Activated gamma-delta T cell treated with anti-CD3 and anti-CD28 coated beads, Interleukin-2, amount 50 U/mL, for 16 hours (primary cell): ENCODE results near the gene RYR3.

Experiments
- DNase-seq: peaks from one replicate; pipeline ENCODE4 v3.0.0-alpha.2; 2020; ENCODE audit warnings: low read depth

The RYR3 gene

DNA sequence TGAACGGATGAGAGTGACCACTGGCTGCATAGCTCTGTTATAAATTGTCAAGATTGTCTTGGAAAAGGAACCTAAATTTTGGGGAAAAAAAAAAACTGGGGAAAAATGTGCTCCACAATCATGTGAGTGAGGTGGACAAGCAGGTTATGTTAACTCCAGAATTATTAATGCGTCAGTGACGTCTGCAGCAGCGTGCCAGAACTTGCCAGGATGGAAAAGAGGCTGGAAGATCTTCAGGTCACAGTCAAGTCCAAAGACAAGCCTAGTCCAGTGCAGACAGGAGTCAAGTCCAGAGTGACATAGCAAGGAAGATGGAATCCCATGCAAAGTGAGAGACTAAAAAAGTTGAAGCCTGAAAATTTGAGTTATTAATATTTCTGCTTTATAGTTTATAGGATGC is 140.6 kb downstream of the RYR3 start:
- DNase-seq, result no peak

DNA sequence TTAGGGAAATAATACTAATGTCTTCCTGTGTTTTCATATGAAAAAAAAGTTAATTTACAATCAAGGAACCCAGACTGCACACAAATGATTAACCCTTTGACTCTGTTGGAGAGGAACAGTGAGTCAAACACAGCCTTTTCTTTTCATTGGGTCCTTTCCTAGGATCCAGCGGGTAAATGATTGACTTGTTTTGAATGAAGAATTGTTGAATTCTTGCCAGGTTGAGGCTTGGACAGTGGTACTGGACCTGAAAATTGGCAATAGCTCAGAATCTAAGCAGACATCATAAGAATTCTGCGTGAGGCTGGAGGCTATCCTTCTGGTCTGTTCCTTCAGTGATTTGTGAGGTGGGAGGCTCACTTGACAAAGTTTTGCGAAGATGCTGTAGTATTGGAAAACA is 143.0 kb downstream of the RYR3 start:
- no peak for DNase-seq

DNA sequence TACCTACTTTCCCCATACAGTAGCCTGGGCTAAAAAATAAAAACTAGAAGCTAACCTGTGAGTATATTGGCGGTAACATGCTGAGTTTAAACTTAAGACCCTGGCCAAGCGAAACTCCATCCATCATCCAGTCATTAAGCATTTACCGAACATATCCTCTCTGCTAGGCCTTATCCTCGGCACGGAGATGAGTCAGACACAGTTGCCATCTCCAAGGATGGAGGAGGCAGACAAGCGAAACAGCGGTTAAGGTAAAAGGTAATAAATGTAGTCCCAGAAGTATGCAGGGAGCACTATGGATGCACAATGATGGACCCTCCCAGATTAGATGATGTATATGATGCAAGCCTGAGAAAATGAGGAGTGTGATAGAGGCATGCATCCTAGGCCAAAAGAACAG is 143.6 kb downstream of the RYR3 start:
- no peak for DNase-seq

DNA sequence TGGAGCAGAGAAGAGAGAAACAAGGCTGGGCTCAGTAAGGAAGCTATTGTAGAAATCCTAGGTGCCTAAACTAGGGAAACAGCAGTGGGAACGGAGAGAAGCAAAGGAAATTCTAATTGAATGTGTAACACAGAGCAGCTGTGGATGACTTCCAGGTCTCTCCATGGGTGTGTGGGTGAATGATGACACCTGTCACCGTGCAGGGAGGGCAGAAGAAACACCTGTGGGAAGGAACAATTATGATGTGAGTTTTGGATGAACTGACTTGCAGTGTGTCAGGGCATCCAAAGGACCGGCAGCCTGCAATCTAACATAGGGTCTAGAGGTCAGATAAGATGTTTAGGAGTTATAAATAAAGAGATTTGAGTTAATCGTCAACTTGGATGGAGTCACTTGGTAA is 144.2 kb downstream of the RYR3 start:
- DNase-seq, result no peak

DNA sequence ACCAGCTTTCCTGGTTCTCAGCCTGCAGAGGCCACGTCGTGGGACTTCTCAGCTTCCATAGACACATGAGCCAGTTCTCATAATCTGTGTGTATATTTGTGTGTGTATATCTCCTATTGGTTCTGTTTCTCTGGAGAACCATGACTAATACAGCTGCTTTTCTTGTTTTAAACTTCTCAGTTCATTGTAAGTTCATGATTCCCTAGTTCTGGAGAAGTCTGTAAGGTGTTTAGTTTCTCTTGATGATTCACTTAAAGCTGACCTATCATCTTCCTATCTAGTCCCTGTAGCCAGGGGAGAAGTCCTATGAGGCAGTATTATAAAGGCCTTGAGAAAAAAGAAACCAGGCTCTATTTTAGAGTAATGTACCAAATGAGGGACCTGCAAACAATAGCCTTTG is 147.7 kb downstream of the RYR3 start:
- no peak for DNase-seq

DNA sequence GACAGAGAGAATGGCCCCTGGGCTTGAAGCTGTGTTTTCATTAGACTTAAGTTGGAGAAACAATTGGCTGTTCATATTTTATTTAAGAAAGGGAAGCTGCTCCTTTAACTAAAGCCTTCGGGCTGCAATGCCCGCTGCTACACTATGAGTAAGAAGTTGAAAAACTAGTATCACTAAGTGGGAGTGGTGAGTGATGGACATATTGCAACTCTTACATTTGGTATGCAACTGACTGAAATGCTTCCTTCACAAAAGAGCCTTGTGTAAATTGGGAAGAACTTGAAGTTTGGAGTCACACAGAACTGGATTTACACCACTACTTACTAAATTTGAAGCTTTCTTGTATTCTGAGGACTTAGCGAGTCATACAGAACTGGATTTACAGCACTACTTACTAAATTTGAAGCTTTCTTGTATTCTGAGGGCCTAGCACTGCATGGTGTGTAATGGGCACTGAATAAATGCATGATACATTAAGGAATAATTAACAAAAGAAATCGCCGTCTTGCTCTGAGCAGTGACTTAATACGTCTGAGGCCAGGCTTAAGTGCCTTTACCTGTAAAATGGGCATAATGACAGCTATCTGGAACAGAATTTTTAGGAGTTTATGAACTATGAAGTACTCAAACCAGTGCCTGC is 149.5 kb downstream of the RYR3 start:
- no peak for DNase-seq

DNA sequence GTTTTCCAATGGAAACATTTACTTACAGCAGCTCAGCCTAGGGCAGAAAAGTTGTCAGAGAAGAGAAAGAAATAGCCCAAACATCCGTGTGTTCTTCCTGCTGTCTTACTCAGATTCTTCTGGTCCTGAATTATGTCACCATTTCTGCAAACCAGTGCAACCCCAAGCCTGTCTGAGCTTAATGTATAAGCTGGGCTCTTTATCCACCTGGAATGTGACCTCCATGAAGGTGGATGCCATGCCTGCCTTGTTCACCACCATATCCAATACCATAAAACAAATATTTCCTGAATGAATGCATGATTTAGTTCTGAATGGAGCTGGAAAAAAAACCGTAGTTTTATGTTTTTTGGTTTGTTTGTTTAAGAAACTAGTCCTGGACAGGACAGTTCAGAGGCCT is 150.9 kb downstream of the RYR3 start:
- no peak for DNase-seq

DNA sequence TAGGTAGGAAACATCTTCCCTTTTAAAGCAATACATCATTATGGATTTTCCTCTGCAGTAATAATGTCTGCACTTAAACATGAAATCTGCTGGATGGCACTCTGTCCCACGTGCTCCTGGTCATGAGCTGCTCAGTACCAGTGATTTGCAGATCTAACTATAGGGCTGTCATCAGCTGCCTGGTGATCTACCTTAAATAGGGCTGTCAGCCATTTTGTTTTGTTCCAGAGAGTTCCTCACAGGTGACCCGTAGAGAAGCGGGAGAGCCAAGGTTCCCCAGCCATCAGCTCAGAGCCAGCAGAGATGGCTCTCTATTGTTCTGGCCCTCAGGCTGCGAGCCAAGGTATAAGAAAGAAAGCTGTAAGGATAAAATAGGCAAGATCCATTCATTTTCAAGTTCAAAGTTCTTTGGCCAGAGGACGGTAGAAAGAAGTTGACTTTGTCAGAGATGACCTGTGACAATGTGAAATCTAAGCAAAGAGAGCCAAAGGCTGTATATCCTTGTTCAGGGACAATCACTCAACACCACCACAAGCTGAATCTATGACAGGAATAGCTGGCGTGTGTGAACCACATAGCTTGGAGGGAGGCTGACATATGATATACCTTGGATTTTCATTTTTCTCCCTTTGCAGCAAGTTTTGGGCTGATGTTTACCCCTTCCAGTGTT is 156.5 kb downstream of the RYR3 start:
- DNase-seq, result no peak

DNA sequence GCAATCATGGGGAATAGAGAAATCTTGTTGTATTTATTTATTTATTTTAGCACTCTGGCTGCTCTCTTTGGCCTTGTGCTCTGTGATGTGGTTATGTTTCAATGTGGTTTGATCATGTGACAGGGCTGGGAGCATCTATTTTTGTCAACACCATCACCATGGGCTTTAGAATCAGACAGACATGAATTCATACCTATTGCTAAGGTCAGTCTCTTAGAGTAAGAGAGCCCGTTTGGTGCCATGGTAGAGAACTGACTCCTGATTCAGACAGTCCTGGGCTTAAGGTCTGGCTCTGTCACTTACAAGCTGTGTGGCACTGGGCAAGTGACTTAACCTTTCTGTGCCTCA is 157.0 kb downstream of the RYR3 start:
- DNase-seq, result no peak

DNA sequence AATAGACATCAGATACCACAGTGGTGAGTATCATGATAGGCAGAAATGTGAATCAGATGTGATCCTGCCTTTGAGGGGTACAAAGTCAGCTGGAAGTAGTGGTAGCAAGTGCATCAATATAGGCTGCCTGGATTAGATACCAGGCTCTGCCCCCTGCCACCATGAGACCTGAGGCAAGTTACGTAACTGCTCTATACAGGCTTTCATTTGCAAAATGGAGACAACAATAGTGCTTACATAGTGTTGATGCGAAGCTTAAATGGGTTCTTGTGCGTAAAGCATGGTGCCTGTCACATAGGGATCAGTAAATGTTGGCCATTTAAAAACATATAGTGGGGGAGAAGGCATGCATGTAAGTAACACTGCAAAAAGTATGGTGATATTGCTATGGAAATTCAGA is 158.0 kb downstream of the RYR3 start:
- no peak for DNase-seq

DNA sequence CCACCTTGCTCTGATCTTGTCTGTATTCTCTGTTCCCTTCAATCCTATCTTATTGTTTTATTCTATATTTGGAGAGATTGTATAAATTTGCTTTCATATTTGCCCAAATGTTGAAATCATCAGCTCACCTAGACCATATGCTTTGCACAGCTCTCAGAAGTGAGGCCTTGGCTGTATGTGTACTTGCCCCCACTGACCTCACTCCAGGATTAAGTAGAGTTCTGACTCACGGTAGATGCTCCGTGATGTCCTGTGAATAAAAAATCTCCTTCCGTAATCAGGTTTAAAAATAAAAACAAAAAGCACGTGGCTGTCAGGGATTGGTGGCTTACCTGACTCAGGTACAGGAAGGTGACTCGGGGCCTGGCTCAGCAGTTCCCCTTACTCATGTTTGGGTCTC is 162.2 kb downstream of the RYR3 start:
- no peak for DNase-seq

DNA sequence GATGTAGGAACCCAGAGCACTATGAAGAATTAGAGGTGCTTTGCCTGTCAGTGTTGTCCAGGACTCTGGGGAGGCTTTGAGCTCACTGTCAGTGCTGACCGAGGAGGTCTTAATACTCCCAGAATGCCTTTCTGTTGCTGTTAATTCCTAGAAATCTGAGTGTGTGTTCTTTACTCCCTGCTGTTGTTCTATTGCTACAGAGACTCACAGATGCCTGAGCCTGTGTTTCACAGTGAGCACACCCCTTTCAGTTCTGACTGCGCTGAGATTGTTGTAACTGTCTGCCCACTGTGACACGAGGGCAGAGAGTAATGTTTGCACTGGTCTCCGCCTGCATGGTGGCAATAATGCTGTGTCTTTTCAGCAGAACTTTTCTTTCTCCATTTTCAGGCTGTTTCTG is 162.9 kb downstream of the RYR3 start:
- DNase-seq, result no peak

DNA sequence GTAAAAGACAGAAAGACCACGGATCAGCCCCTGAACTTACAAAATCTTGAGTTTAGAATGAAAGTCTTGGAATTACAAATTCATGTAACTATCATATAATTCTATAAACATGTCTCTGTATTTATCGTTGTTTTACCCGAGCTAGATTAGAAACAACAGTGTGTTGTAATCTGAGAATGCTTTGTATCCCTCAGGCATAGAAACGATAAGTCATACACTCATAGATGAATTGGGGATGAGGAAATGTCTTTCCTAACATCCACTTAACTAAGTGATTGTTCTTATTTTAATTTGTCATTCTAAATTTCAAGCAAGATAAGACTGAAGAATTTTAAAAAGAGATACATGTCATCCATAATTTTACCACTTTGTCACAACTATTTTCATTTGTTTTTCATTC is 165.3 kb downstream of the RYR3 start:
- DNase-seq, result no peak

DNA sequence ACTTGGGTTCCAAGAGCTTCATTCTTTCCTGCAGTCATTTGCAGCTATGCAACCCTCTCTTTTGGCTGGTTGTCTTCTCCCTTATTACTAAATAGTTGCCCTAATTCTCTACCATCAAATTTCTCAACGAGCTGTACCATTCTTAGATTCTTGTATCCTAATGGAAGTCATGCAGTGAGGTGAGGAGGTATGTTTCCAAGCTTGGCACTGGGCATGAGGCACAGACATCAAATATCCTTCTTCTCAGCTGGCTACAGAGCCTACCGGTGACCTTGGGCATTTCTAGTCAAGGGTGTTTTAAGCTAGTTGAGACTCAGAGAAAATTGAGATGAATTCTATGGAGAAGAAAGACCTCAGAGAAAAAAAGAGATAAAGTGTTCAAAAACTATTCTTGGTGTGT is 166.1 kb downstream of the RYR3 start:
- no peak for DNase-seq

DNA sequence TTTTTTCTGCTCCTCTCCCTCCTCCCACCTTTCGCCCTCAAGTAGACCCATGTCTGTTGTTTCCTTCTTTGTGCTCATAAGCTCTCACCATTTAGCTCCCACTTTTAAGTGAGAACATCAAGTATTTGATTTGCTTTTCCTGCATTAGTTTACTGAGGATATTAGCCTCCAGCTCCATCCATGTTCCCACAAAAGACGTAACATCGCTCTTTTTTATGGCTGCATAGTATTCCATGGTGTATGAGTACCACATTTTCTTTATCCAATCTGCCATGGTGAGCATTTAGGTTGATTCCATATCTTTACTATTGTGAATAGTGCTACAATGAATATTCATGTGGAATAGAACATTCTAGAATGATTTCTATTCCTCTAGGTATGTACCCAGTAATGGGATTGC is 178.6 kb downstream of the RYR3 start:
- no peak for DNase-seq

DNA sequence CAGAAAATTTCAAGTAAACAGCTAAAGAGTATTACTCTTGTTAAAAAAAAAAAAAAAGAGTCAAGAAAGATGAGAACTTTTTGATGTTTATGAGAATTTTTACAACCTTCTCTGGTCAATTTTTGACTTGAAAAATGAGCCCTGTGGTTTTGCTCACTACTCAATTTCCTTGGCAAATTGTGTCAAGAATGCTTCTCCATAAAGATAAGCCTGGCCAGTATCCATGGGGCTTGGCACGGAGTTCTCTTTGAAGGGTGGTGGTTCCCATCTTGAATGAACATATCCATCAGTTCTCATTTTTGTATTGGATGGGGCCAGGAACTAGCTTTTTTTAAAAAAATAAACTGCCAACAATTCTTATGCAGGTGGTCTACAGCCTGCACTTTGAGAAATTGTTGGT is 179.9 kb downstream of the RYR3 start:
- DNase-seq, result no peak

DNA sequence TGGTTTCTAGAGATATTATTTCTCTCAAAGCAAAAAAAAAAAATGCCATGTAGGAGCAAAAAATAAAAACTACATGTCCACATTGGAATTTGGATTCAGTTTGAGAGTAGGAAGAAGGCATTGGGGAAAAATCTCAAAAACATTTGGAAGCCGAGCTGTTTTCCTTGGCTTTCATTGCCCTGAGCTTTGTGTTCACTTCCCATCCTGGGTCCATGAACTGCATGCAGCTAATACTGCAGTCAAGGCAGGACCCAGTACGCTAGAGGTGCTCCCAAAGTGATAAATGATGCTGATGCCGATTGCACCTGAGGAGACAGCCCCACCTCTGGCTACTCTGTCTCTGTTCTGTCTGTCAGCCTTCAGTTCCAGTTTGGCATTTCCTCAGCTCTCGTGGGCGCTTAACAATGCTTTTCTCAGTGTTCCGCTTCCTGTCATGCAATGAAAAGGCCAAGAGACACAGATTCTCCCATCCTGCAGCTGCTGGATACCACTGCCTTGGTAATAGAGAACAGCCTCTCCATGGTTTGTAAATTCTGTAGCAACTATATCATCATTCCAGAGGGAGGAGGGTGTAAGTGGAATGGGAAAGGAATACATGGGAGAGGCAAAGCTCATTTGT is 181.8 kb downstream of the RYR3 start:
- DNase-seq, result no peak

DNA sequence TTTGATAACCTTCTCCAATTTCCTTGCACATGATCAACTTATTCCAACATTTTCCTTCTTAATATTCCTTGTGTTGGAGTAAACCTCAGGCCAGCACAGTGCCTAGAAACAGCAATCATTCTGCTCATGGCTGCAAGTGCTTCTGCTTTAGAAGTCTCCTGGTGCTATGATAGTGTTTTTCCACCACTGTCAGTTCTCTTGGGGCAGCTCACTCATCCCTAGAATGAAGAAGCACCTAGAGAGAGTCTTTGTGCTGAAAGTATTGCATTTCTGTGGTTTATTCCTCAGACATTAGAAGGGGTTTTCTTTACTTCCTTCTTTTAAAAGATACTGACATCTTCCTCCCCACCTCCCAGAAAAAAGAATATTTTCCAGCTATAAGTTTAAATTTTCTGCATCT is 183.5 kb downstream of the RYR3 start:
- no peak for DNase-seq

DNA sequence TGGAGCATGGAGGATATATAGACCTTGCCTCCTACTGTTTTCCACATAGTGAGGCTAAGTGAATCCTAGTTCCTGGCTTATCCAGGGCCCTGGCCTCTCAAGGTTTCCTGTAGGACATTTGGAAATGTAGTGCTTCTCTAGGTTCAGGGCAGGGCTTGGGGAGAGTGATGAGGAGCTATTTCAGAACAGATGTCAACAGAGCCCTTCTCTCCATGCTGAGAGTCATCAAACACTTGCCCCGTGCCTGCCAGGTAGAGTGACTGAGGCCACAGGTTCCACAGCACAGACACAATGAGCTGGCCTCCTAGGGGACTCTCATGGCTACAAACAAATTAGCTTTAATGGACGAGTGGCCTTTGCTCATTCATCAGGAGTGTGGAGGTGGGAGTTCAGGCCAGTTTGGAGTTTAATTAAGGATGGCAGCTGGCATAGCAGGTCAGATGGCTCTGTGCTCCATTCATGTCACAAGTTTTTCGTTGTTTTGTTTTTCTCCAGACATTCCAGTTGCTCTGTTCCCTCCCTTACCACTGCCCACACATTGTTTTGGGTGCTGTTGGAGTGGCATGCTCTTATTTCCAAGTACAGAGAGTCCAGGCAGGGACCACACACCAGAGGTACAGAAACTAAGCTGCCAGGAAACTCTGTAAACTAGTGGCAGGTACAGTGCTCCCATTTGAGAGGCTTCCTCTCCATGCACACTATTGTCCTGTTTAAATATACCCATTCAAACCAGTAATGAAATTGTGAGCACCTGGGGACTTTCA is 189.8 kb downstream of the RYR3 start:
- DNase-seq, result no peak

DNA sequence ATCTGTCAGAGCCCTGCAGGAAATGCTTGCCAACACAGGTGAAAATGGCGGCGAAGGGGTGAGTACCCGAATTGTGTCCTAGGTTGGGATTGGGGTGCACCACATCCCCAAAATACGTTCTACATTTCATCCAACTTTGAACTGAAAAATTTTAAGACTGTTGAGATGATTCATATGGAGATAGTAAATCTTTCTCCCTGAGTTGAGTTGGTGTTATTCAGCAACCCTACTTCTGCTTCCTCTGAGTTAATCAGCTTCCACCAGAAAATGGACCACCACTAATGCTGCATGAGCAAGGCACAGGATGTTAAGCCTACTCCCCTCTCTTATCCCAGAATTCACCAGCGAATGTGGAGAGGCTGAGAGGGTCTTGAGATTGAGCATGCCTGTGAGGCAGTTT is 192.9 kb downstream of the RYR3 start:
- DNase-seq, result no peak

DNA sequence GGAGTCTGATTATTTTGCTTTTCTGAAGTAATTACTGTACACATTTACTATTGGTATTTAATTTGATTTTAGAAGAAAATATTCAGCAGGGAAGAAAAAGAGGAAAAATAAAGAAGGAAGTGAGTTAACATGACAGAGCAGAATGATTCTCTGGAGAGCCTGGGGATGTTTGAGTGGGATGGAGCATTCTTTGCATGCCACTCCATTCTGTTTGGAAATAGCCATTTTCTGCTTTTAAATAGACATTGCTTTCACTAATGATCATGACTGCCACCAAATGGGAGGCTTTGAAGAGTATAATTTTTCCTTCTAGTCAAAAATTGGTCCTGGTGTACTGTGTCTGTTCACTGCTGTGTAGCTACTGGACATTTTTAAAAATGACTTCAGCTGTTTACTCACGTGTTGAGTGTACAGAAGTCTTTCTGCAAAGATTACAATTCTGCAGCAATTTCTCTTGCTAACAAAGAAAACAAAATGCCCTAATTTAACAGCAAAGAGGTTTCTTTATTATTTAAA is 196.1 kb downstream of the RYR3 start:
- DNase-seq, result no peak

DNA sequence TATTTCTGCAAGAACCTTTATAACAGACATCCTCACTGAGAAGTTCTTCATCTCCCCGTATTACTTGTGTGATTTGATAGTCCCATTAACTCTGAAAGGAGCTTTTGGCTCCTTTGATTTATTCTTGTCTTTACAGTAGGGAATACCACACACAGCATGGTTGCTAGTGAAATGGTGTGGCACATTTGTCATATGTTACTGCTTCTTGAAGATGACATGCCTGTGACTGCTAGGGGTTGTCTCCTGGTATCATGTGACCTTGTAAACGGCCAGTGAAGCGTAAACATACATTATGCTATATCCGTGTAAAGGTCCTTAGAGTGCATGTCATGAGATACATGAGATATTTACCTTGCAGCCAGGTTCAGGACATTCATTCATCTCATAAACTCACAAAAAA is 197.9 kb downstream of the RYR3 start:
- no peak for DNase-seq

DNA sequence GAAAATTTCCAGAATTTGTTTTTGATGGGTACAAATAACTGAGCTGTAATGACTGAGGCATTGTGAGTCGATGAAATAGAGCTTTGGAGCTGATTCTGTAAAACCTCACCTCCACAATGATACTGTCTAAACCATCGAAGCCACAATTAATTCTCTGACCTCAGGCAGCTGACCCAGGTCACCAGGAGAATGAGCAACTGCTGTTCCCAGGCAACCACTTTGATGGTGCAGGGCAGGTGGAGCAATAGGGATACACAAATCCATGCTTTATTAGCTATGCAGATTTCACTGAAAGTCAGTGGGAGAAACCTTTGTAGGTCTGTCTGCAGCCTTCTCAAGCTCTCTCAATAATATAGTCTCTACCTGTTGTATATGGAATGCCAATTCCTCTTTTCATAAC is 204.4 kb downstream of the RYR3 start:
- DNase-seq, result no peak
